Loucy (cell line): ENCODE results near the gene LGR4.

Experiments
- H2AFZ ChIP-seq: fragments of 200-600 bp; sonication (generic); 2 replicates; pipeline ENCODE4 v1.6.0; 2016; ENCODE audit warnings: antibody characterized with exemption, mild to moderate bottlenecking, low read length, moderate library complexity
- H3F3A ChIP-seq: fragments of 200-600 bp; 2 replicates; pipeline ENCODE4 v1.6.0; 2016; ENCODE audit warnings: antibody characterized with exemption, low read depth, mild to moderate bottlenecking
- H3K27me3 ChIP-seq: fragments of 200-600 bp; sonication (generic); 2 replicates; pipeline ENCODE4 v1.6.1; 2014; ENCODE audit warnings: low read length, mild to moderate bottlenecking; ENCODE audit not compliant: insufficient read depth, poor library complexity, severe bottlenecking
- H3K36me3 ChIP-seq: fragments of 200-600 bp; sonication (generic); 2 replicates; pipeline ENCODE4 v1.6.1; 2016; ENCODE audit warnings: low read length; ENCODE audit not compliant: insufficient read depth
- H3K4me1 ChIP-seq: fragments of 200-600 bp; sonication (generic); 2 replicates; pipeline ENCODE4 v1.5.1; 2014; ENCODE audit warnings: low read length, mild to moderate bottlenecking; ENCODE audit not compliant: insufficient read depth, poor library complexity, severe bottlenecking
- H3K4me2 ChIP-seq: fragments of 200-600 bp; sonication (generic); 2 replicates; pipeline ENCODE4 v1.6.0; 2014; ENCODE audit warnings: antibody characterized with exemption, low read length, low read depth, mild to moderate bottlenecking; ENCODE audit not compliant: poor library complexity, severe bottlenecking
- H3K4me3 ChIP-seq: fragments of 200-600 bp; sonication (generic); 2 replicates; pipeline ENCODE4 v1.5.1; 2014; ENCODE audit warnings: low read length, mild to moderate bottlenecking, mixed read lengths; ENCODE audit not compliant: poor library complexity, severe bottlenecking
- H3K79me2 ChIP-seq: fragments of 200-600 bp; sonication (generic); 2 replicates; pipeline ENCODE4 v1.6.1; 2014; ENCODE audit warnings: low read length; ENCODE audit not compliant: insufficient read depth
- H3K9ac ChIP-seq: fragments of 200-600 bp; sonication (generic); 2 replicates; pipeline ENCODE4 v1.6.0; 2014; ENCODE audit warnings: mild to moderate bottlenecking, low read depth, low read length, moderate library complexity; ENCODE audit not compliant: poor library complexity, severe bottlenecking
- H3K9me2 ChIP-seq: fragments of 200-600 bp; sonication (generic); replicated peaks from 2 replicates; pipeline ENCODE4 v1.6.1; 2016; ENCODE audit warnings: low read depth, low read length, mixed read lengths
- H3K9me3 ChIP-seq: fragments of 200-600 bp; sonication (generic); 2 replicates; pipeline ENCODE4 v1.6.1; 2014; ENCODE audit warnings: mild to moderate bottlenecking, antibody characterized with exemption, low read length, low read depth; ENCODE audit not compliant: insufficient read depth
- H4K20me1 ChIP-seq: fragments of 200-600 bp; sonication (generic); 2 replicates; pipeline ENCODE4 v1.6.0; 2014; ENCODE audit warnings: antibody characterized with exemption, low read length, mild to moderate bottlenecking; ENCODE audit not compliant: insufficient read depth, poor library complexity, severe bottlenecking
- EZH2phosphoT487 ChIP-seq: fragments of 200-600 bp; IDR thresholded peaks from 2 replicates; pipeline ENCODE4 v1.6.1; 2018; ENCODE audit warnings: antibody characterized with exemption, mild to moderate bottlenecking, moderate library complexity, borderline replicate concordance
- TF ChIP-seq, protein P1 (sequence below): fragments of 200-600 bp; sonication (generic); conservative IDR thresholded peaks from 2 replicates; pipeline ENCODE4 v1.5.1; 2014; ENCODE audit warnings: mild to moderate bottlenecking, antibody characterized with exemption, low read length

LGR4 gene

DNA sequence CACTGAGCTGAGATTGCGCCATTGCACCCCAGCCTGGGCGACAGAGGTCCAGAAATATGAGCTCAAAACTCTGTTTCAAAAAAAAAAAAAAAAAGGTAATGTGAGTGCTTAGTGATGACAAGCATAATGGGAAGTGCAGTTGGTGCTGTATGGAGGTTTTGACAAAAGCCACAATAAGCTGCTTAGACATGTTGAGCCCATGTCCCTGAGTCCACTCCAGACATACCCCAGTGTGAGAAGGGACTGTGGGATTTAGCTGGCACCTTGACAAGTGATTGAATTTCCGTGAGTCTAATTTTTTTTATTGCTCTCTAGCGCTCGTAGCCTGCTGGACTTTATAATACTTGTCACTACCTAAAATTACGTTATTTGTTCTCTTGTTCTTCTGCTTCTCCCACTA, 15.1 kb upstream of the LGR4 start:
- Histone ChIP-seq H3K9me3 (no peaks in the 10 kb centered on the region), H3K4me3 (no peak overlapping the region), H3K4me2 (no peak overlapping the region), H3K79me2 (no peaks in the 10 kb centered on the region), H3F3A (no peaks in the 10 kb centered on the region), H2AFZ (no peak overlapping the region), H3K27me3 (no peaks in the 10 kb centered on the region), H4K20me1 (no peaks in the 10 kb centered on the region), H3K4me1 (no peaks in the 10 kb centered on the region), H3K9ac (no peak overlapping the region), H3K9me2 (no peaks in the 10 kb centered on the region), H3K36me3 (peaks cover 15% of the 10 kb centered on the region; the same call in 1 of the 2 replicates)
- TF ChIP-seq EZH2phosphoT487, result no peak
- TF ChIP-seq, protein P1, sequence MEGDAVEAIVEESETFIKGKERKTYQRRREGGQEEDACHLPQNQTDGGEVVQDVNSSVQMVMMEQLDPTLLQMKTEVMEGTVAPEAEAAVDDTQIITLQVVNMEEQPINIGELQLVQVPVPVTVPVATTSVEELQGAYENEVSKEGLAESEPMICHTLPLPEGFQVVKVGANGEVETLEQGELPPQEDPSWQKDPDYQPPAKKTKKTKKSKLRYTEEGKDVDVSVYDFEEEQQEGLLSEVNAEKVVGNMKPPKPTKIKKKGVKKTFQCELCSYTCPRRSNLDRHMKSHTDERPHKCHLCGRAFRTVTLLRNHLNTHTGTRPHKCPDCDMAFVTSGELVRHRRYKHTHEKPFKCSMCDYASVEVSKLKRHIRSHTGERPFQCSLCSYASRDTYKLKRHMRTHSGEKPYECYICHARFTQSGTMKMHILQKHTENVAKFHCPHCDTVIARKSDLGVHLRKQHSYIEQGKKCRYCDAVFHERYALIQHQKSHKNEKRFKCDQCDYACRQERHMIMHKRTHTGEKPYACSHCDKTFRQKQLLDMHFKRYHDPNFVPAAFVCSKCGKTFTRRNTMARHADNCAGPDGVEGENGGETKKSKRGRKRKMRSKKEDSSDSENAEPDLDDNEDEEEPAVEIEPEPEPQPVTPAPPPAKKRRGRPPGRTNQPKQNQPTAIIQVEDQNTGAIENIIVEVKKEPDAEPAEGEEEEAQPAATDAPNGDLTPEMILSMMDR, result no peak

DNA sequence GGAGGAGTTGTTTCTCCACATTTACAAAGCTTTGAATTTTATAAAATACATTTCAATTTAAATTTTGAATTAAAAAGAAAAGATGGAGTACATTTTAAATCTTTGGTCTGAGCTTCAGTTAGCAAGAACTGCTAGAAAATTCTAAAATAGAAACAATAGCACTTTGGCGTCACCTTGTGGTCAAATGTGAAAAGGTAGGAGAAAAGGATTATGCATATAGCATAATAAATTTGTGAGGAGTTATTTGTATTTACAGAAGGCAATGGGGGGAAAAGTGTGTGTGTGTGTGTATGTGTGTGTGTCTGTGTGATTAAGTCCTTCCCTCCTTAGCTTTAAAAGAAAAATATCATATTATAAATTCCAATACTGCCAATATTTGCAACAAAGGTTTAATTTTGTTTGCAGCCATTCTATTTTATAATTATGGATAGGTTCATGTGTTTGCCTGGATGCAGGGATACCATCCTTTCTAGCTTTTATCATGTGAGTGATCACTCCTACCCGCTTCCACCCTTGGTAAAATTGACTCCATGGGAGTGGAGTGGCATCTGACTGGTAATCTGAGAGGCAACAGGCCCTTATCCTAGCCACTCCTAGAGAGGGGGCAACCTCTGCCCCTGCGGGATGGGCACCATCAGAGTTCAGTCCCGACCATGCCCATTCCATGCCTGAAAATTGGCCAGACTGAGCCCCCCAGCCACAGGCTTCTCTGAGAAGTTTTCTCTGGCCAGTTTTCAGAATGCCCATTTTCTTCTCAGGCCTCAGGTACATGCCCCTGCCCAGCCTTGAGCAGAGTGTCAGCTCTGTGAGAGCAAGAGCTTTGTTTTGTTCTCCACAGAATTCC, 13.6 kb upstream of the LGR4 start:
- no peak for TF ChIP-seq EZH2phosphoT487
- TF ChIP-seq, protein P1, result peak; percentile 94
- Histone ChIP-seq H2AFZ (no peak overlapping the region), H3K9me2 (no peaks in the 10 kb centered on the region), H3K27me3 (no peaks in the 10 kb centered on the region), H3K4me2 (no peak overlapping the region), H3K4me1 (no peaks in the 10 kb centered on the region), H3K79me2 (no peaks in the 10 kb centered on the region), H3F3A (no peaks in the 10 kb centered on the region), H3K36me3 (peaks cover 1% of the 10 kb centered on the region; the same call in 1 of the 2 replicates), H3K9ac (no peak overlapping the region), H4K20me1 (no peaks in the 10 kb centered on the region), H3K4me3 (no peak overlapping the region), H3K9me3 (no peaks in the 10 kb centered on the region)

DNA sequence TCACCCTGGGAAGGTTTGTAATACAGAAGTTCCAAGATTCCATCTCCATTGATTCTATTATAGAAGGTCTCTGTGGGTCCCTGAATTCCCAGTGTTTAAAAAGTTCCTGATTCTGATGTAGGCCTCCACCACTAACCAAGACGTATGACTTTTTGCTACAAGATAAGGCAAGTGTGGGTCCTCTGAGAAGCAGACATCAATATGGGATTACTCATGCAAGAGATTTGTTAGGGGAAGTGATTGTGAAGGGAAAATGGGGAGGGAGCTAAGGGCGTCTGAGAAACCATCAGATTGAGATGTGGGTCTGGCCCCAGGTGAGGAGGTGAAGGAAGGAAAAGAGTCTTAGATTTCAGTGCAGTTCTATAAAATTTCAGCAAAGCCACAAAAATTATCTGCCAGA, 10.2 kb upstream of the LGR4 start:
- H3K27me3 ChIP-seq, result no peaks in the 10 kb centered on the region
- no peaks in the 10 kb centered on the region for H3F3A ChIP-seq
- no peak overlapping the region for H3K4me2 ChIP-seq
- H3K4me3 ChIP-seq, result no peak overlapping the region
- no peaks in the 10 kb centered on the region for H3K9me3 ChIP-seq
- TF ChIP-seq, protein P1, result no peak
- TF ChIP-seq EZH2phosphoT487, result no peak
- no peaks in the 10 kb centered on the region for H3K79me2 ChIP-seq
- no peaks in the 10 kb centered on the region for H4K20me1 ChIP-seq
- no peaks in the 10 kb centered on the region for H3K4me1 ChIP-seq
- H3K36me3 ChIP-seq, result no peaks in the 10 kb centered on the region
- no peak overlapping the region for H3K9ac ChIP-seq
- no peaks in the 10 kb centered on the region for H3K9me2 ChIP-seq
- H2AFZ ChIP-seq, result no peak overlapping the region
